Smooth muscle cell of the brain vasculature (primary cell): Measurements from ENCODE around the gene ASIC5.
"Not testable (repeated sequence)": the region's sequence is repeated elsewhere in the genome, so short reads cannot be mapped to it uniquely, and the experiment has no call there.

Experiments
- DNase-seq: peaks from one replicate; pipeline ENCODE4 v3.0.0-alpha.2; 2012; ENCODE audit warnings: low read depth, low spot score

The ASIC5 gene, protein sequence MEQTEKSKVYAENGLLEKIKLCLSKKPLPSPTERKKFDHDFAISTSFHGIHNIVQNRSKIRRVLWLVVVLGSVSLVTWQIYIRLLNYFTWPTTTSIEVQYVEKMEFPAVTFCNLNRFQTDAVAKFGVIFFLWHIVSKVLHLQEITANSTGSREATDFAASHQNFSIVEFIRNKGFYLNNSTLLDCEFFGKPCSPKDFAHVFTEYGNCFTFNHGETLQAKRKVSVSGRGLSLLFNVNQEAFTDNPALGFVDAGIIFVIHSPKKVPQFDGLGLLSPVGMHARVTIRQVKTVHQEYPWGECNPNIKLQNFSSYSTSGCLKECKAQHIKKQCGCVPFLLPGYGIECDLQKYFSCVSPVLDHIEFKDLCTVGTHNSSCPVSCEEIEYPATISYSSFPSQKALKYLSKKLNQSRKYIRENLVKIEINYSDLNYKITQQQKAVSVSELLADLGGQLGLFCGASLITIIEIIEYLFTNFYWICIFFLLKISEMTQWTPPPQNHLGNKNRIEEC

DNA sequence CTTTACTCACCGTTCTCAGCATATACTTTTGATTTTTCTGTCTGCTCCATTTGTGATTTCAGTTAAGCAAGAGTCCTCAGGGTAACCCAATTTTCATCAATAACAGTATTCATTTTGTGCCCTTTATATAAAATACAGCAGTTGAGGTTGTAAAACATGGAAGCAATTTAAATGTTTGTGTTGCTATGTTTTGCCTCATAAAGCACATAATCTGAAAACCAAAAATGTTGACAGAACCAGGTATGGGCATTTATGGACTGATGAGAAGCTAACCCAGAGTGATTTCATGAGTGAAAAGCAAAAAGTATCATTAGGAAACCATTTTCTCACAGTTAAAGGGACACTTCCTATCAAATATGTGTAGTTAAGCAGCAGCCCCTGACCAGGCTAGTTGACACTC, at the start of gene ASIC5:
Gene ASIC5 (minus strand): TSS at position 101 of the 400 bp plus-strand sequence. CDS start 51 bp downstream, at position 50.
- DNase-seq: no peak

GRCh38 chr4:155914782-155915181, 48.7 kb upstream of the ASIC5 start:
- no peak for DNase-seq

DNA sequence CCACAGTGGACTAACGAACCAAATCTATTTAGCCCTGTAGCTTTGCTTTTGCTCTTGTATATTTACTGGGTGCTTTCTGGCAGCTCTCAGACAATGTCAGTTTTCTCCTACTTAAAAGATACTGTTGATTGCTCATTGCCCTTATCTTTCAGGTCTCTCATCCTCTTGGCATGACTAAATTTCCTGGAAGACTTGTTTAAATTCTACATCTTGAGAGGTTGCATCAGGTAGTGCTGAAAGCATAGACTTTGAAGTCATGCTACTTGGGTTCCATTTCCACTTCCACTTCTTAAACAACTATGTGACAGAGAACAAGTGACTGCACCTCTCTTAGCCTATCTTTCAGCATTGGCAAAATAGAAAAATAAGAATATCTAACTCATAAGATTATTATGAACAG, 45.8 kb upstream of the ASIC5 start:
- DNase-seq: no peak

- no peak for DNase-seq
Measured at GRCh38 chr4:155909615-155910226, 43.6 kb upstream of the ASIC5 start.

DNA sequence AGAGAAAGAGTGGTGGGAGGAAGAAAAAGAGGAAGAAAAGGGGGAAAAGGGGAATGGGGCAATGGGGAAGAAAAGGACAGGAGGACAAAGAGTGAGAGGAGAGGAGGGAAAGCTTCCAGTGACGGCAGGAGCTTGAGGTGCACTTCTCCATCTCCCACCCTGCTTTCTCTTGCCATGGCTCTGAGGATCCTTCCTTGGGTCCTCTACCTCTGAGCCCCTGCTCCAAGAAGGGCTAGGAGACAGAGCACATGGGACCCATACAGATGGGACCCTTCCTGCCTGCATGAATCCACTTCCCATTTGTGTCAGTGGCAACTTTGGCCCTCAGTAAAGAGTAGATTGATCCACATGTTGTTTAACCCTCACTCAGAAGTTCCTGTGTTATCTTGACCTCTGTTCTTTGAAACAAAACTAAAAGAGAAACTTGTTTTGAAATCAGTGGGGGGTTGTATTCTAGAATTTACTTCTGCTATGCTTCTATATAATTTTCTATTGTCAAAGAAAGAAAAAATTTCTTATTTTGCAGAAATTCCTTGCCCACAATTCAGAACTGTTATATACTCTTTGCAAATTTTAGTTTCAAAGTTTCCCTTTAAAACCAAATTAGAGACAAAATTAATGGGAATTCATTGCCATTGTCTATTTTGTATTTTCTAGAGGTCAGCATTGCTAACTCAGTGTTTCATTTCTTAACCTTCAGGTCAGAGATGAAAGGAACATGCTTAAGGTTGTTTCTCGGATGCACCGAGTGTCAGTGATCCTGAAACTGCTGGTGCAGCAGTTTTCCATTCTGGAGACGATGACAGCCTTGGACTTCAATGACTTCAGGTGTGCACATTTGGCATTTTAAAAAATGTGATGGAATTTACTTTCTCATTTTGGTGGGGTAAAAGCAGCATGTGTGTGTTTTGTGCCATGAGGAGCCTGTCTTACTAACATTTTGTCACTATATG, 42.4 kb upstream of the ASIC5 start:
- DNase-seq: no peak

DNA sequence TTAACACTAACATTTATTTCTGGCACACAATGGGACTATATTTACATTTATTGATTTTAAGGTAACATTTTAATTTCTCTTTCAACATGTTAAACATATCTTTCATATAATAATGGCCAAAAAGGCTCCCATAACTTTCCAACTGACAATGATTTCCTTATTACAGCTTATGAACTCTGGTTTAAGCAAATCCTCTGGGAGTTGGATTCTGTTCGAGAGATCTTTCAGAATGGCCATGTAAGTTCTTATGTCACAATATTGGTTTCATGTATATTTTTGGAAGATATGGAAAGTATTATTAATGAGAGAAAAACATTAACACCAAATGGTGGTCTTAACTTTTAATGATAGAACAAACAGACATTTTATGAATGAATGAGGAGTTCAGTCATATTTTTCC, 41.5 kb upstream of the ASIC5 start:
- DNase-seq: no peak

DNA sequence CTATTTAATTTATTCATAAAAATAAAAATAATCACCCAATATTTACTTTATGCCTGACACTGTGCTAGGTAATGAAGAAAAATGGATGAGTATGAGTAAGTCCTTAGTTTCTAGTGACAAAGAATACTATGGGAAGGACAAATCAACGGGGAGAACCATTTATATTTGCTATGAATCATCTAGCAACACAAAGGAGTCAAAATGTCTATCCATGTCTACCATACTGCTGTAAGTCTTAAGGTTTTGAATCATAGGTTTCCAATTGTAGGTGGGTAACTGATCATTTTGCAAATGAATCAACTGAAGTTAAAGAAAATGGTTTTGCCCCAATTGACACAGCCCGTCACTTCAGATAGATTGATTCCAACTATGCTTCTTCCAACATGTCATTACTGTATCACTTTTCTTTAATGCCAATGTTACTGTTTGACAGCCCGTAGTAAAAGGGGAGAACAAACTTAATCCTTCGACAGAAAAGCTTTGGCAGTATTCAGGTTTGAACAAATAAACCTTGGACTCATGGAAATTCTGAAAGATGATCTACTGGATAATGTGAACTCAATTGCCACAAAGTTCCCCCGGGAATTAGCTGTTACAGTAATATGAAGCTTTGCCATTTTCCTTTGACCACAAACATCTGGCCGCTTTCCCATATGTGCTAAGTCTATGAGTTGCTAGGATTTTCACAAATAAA, 40.6 kb upstream of the ASIC5 start:
- peak; percentile 96 for DNase-seq

- no peak for DNase-seq
Measured at GRCh38 chr4:155904331-155904730, 38.3 kb upstream of the ASIC5 start.

- DNase-seq: no peak
Measured at GRCh38 chr4:155903453-155903852, 37.4 kb upstream of the ASIC5 start, which contains the start of gene TDO2. Gene TDO2 (plus strand): TSS chr4:155903696. CDS start chr4:155903759, 63 bp downstream.

DNA sequence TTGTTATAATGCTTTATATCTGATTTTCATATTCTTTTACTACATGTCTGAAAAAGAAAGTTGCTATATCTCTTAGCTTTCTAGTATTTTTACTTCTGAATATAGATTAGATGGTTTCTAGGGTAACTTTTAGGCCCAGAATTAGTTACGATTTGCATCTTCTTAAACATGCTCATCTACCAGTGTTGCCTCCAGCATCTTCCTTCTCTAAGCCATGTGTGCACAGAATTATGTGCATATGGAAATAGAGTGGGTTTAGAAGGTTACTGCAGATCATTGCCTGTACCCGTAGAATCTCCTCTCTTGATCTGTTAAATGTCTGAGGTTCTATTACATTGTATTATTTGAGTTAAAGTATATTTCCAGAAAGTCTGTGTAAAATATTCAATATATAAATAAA, 34.9 kb upstream of the ASIC5 start:
- DNase-seq: no peak

DNA sequence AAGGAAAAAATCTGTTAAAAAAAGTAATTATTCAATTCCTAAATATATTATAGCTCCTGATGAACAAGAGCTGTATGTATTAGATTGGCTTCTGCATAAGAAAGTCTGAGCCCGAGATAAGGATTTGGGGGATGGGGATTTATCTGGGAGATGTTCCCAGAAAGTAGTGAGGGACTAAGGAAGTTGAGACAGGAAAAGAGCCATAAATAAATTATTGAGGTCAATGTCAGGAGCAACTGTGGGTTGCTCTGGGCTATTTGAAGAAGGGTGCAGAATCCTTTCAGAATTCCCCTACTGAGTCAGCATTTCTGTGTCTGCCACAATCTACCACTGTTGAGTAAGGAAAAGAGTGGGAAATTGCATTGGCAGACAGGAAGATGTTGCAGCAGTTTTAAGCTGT, 34.3 kb upstream of the ASIC5 start:
- no peak for DNase-seq

DNA sequence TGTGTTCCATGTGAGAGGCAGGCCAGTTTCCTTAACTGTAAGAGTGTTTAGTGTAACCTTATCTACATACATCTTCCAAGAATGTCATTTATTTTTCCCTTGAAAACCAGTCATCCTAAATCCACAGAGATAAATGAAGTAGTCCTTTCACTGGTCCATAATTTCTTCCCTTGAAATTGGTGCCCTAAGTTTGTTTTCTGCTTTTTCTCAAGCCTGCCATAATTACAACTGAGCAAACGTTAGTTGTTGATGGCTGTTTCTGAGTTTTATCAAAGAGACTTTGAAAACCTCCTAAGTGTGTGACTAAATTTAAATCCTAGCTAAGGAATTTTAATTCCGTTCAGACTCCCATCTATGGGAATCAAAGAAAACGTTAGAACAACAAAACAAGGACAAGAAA, 33.8 kb upstream of the ASIC5 start:
- DNase-seq: no peak

DNA sequence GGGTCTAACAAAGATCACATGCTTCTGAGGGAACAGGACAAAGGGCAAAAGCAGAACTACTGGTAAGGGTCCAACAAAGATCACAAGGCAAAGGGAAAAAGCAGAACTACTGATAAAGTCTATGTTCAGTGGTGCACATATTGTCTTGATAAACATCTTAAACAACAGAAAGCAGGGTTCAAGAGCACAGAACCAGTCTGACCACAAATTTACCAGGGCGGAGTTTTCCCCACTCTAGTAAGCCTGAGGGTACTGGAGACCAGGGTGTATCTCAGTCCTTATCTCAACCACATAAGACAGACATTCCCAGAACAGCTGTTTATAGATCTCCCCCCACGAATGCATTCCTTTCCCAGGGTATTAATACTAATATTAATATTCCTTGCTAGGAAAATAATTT, 32.3 kb upstream of the ASIC5 start:
- not testable (repeated sequence) for DNase-seq

- DNase-seq: no peak
Measured at GRCh38 chr4:155891058-155891457, 25.0 kb upstream of the ASIC5 start.

DNA sequence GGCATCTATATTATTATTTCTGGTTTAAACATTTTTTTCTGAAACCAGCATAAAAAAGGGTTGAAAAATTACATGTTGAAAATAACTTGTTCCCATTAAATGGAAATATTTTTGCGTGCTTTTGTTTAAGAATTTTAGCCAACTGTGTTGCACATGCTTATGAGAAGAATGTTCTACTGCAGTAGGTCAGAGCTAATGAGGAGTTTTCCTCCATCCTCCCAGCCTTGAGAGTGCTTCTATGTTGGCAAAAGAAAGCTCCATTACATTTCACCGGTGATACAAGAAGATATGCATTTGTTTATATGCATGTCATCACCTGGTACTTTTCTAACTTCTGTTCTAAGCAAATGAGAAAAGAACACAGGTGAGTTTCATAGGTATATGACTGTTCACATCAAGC, 23.9 kb upstream of the ASIC5 start:
- no peak for DNase-seq

- no peak for DNase-seq
Measured at GRCh38 chr4:155889031-155889793, 23.1 kb upstream of the ASIC5 start.

DNA sequence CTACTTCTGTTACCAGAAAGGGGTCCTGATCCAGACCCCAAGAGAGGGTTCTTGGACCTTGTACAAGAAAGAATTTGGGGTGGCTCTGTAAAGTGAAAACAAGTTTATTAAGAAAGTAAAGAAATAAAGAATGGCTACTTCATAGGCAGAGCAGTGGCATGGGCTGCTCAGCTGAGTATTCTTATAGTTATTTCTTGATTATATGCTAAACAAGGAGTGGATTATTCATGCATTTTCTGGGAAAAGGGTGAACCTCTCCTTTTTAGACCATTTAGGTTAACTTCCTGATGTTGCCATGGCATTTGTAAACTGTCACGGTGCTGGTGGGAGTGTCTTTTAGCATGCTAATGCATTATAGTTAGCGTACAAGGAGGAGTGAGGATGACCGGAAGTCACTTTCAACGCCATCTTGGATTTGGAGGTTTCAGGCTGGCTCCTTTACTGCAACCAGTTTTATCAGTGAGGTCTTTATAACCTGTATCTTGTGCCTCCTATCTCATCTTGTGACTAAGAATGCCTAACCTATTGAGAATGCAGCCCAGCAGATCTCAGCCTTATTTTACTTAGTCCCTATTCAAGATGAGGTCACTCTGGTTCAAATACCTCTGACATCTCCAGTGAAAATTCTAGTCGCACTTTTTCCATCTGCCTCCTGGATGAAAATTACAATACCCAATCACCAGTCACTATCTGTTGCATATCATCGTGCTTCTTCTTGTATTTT, 21.9 kb upstream of the ASIC5 start:
- no peak for DNase-seq

- DNase-seq: no peak
Measured at GRCh38 chr4:155887045-155887444, 21.0 kb upstream of the ASIC5 start.

DNA sequence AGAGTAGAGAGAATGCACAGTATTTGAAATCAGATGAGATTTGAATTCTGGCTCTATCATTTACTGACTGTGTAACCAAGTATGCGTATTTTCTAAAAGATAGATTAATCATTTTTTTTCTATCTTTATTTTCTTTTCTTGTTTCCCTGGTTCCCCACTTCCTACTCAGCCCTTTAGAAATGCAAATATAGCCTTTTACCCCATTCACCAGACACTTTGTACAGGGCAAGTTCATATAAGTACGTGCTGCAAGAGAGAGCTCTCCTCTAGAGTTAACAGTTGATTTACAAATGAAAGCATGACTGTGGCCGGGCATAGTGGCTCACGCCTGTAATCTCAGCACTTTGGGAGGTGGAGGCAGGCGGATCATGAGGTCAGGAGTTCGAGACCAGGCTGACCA, 19.6 kb upstream of the ASIC5 start:
- no peak for DNase-seq

DNA sequence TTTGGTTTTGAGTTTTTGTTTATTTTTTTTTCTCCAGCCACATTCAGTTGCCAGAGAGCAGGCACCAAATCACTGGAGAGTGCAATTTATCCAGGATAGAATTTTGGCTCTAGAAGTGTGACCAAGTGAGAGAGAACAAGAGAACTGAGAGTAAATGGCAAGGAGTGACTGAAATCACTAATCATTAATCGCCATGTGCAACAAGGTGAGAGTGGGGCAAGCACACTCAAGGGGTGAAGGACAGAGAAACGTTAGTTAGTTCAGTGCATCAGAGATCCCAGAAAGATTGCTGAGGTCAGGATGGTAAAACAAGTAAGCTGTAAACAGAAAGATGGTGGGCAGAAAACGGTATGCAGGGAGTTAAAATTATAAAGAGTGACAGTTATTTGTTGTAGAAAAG, 17.8 kb upstream of the ASIC5 start:
- no peak for DNase-seq
